ENCODE measurements around the gene TGFBR1. TPM values are rescaled to one million over a fixed set of nuclear protein-coding genes. Genes with fewer than 3 reads are reported as not detected.

Gene TGFBR1
- total and polyA plus RNA-seq, 2 donors (not counting 3 experiments of a cell fraction or from before 2014, with no cell fraction given), result 5.8 to 18.6 TPM

- H3K9ac ChIP-seq (replicated peaks; ENCODE audit: extremely low read depth, insufficient read depth, low read length), result no peak overlapping the region
Measured at GRCh38 chr9:99134893-99135341, 30.0 kb downstream of the TGFBR1 start.

GRCh38 chr9:99135456-99135855 lies 30.5 kb downstream of the TGFBR1 start:
- Histone ChIP-seq H3K4me3 (replicated peaks in 1 of 3; ENCODE audit: insufficient read depth in 1 of 3, low read depth in 1 of 3, low read length in 3 of 3) (no peak overlapping the region), H3K27ac (ENCODE audit: insufficient read depth, low read depth, low read length) (no peak overlapping the region), H3K9ac (replicated peaks; ENCODE audit: extremely low read depth, insufficient read depth, low read length) (no peak overlapping the region), H3K4me2 (ENCODE audit: insufficient read depth, low read length) (no peak overlapping the region), H3K9me1 (replicated peaks; ENCODE audit: control insufficient read depth, extremely low read depth, insufficient read depth, low read length) (no peaks in the 10 kb centered on the region), H3K4me1 (ENCODE audit: control insufficient read depth, extremely low read depth, insufficient read depth, low read length) (no peaks in the 10 kb centered on the region), H3K79me2 (ENCODE audit: control insufficient read depth, insufficient read depth, low read length) (no peaks in the 10 kb centered on the region), H4K20me1 (replicated peaks; ENCODE audit: control insufficient read depth, extremely low read depth, insufficient read depth, low read length) (no peaks in the 10 kb centered on the region), H3K36me3 (ENCODE audit: control insufficient read depth in 2 of 2, extremely low read depth in 1 of 2, insufficient read depth in 2 of 2, low read length in 2 of 2) (no peaks in the 10 kb centered on the region), H3K27me3 (ENCODE audit: control insufficient read depth in 2 of 2, insufficient read depth in 2 of 2, low read length in 2 of 2) (no peaks in the 10 kb centered on the region), H2AFZ (ENCODE audit: low read depth, low read length) (no peak overlapping the region), H3K9me3 (replicated peaks; ENCODE audit: control insufficient read depth, insufficient read depth, low read length) (no peaks in the 10 kb centered on the region)
- DNase-seq (ENCODE audit: low read depth, low spot score) (no peak), FAIRE-seq (no peak)
- ChIA-PET CTCF (interaction anchor here (0.5 to 1.5 kb wide), 4 partner anchors 14 to 37 kb away, joined by 3 to 4 read pairs (median 3); no protein-coding TSS in a partner anchor), POLR2A (no interaction called here)
- TF ChIP-seq MAX (IDR thresholded peaks at IDR 0.05; ENCODE audit: insufficient read depth, insufficient read length), result no peak
- no peak for TF ChIP-seq JUN (IDR thresholded peaks at IDR 0.05; ENCODE audit: borderline replicate concordance, insufficient read depth, insufficient read length, low read depth)
- no peak for TF ChIP-seq GATA2 (IDR thresholded peaks at IDR 0.05; ENCODE audit: insufficient read depth, insufficient read length, low read depth, low read length)
- TF ChIP-seq FOS (IDR thresholded peaks at IDR 0.05; ENCODE audit: borderline replicate concordance, insufficient read depth, low read length), result no peak
- BruUV-seq (replicated peaks), result no TSS peak
- intact Hi-C loops (cut with micrococcal nuclease), result no loop called here
- dilution Hi-C loops (cut with MboI; ENCODE audit: extremely low pct_ligation_motif_present, low sequenced_read_pairs), result no loop called here

More at GRCh38 chr9:99134893-99135341, 30.0 kb downstream of the TGFBR1 start:
- no peak for TF ChIP-seq GATA2 (IDR thresholded peaks at IDR 0.05; ENCODE audit: insufficient read depth, insufficient read length, low read depth, low read length)
- FAIRE-seq (no peak), DNase-seq (ENCODE audit: low read depth, low spot score) (no peak)
- H3K27ac ChIP-seq (ENCODE audit: insufficient read depth, low read depth, low read length), result no peak overlapping the region
- H3K4me3 ChIP-seq (replicated peaks in 1 of 3; ENCODE audit: insufficient read depth in 1 of 3, low read depth in 1 of 3, low read length in 3 of 3), result no peak overlapping the region
- H3K4me2 ChIP-seq (ENCODE audit: insufficient read depth, low read length), result no peak overlapping the region
- no peaks in the 10 kb centered on the region for H3K27me3 ChIP-seq (ENCODE audit: control insufficient read depth in 2 of 2, insufficient read depth in 2 of 2, low read length in 2 of 2)
- H4K20me1 ChIP-seq (replicated peaks; ENCODE audit: control insufficient read depth, extremely low read depth, insufficient read depth, low read length), result no peaks in the 10 kb centered on the region
- ChIA-PET POLR2A (no interaction called here), CTCF (interaction anchor here (1.5 kb wide), 1 partner anchor 13 kb away, joined by 4 read pairs; no protein-coding TSS in a partner anchor)
- intact Hi-C loops (cut with micrococcal nuclease) (no loop called here), dilution Hi-C loops (cut with MboI; ENCODE audit: extremely low pct_ligation_motif_present, low sequenced_read_pairs) (no loop called here)
- H3K79me2 ChIP-seq (ENCODE audit: control insufficient read depth, insufficient read depth, low read length), result no peaks in the 10 kb centered on the region
- H3K9me1 ChIP-seq (replicated peaks; ENCODE audit: control insufficient read depth, extremely low read depth, insufficient read depth, low read length), result no peaks in the 10 kb centered on the region
- H3K36me3 ChIP-seq (ENCODE audit: control insufficient read depth in 2 of 2, extremely low read depth in 1 of 2, insufficient read depth in 2 of 2, low read length in 2 of 2), result no peaks in the 10 kb centered on the region
- H3K4me1 ChIP-seq (ENCODE audit: control insufficient read depth, extremely low read depth, insufficient read depth, low read length), result no peaks in the 10 kb centered on the region
- no peak overlapping the region for H2AFZ ChIP-seq (ENCODE audit: low read depth, low read length)
- no TSS peak for BruUV-seq (replicated peaks)
- no peaks in the 10 kb centered on the region for H3K9me3 ChIP-seq (replicated peaks; ENCODE audit: control insufficient read depth, insufficient read depth, low read length)
